ENCODE results near the gene DCUN1D4. TPM values are rescaled to one million over a fixed set of nuclear protein-coding genes. Genes with fewer than 3 reads are reported as not detected.

DCUN1D4 gene
- total RNA-seq, 1 experiment from 2014 or later, result 50.2 TPM

- intact Hi-C loops (cut with micrococcal nuclease), result no loop called here
- H3K79me2 ChIP-seq (ENCODE audit: insufficient read depth, low read length), result no peaks in the 10 kb centered on the region
- peaks cover 9 to 22% of the 10 kb centered on the region in 2 experiments; a peak in 3 of 4 replicates for H3K36me3 ChIP-seq (ENCODE audit: control insufficient read depth in 1 of 2, insufficient read depth in 2 of 2, low read length in 2 of 2)
- no peaks in the 10 kb centered on the region for H3K4me1 ChIP-seq (ENCODE audit: control insufficient read depth in 1 of 2, insufficient read depth in 2 of 2, low read length in 2 of 2)
- no TSS peak for BruUV-seq (replicated peaks)
- no peaks in the 10 kb centered on the region for H4K20me1 ChIP-seq (ENCODE audit: insufficient read depth)
- POLR2A ChIA-PET, result interaction anchor here (1.1 kb wide), 1 partner anchor 14 kb away, joined by 3 read pairs; no protein-coding TSS in a partner anchor
- H3K9me2 ChIP-seq (ENCODE audit: insufficient read depth), result no peaks in the 10 kb centered on the region
- H2AFZ ChIP-seq (ENCODE audit: low read depth, low read length, poor library complexity, severe bottlenecking), result no peak overlapping the region
- H3K4me2 ChIP-seq (ENCODE audit: low read length), result no peak overlapping the region
- ATAC-seq, result no peak
- no peaks in the 10 kb centered on the region for H3K9me3 ChIP-seq (ENCODE audit: control insufficient read depth in 1 of 2, insufficient read depth in 1 of 2, low read depth in 1 of 2, low read length in 2 of 2)
- RAD21 ChIA-PET (ENCODE audit: low non-redundant PET in 1 of 2, low total read pairs in 2 of 2, uncharacterized antibody in 2 of 2, unreplicated experiment in 2 of 2), result no interaction called here
- H3K27ac ChIP-seq (ENCODE audit: low read depth, low read length), result no peak overlapping the region
- no peak for DNase-seq (ENCODE audit: low read depth, low spot score)
- H3K9ac ChIP-seq (ENCODE audit: low read length), result no peak overlapping the region
- CTCF ChIA-PET, result no interaction called here
- H3K27me3 ChIP-seq (ENCODE audit: insufficient read depth, low read length), result no peaks in the 10 kb centered on the region
- TF ChIP-seq REST (IDR thresholded peaks at IDR 0.05; ENCODE audit: low read depth) (no peak), ZBTB33 (IDR thresholded peaks at IDR 0.05; ENCODE audit: extremely low read depth, insufficient replicate concordance, low read length) (no peak), JUND (IDR thresholded peaks at IDR 0.05) (no peak), CTCF (IDR thresholded peaks at IDR 0.05 in 2 of 3, conservative IDR thresholded peaks at IDR 0.05 in 1 of 3; ENCODE audit: borderline replicate concordance in 1 of 3, insufficient read depth in 1 of 3, low read depth in 2 of 3, low read length in 2 of 3) (no peak), ZFX (IDR thresholded peaks at IDR 0.05) (no peak), CEBPB (IDR thresholded peaks at IDR 0.05; ENCODE audit: low read depth) (no peak), POLR2AphosphoS5 (IDR thresholded peaks at IDR 0.05; ENCODE audit: low read depth, low read length) (no peak), ATF3 (IDR thresholded peaks at IDR 0.05) (no peak), FOSL1 (IDR thresholded peaks at IDR 0.05; ENCODE audit: low read depth) (no peak), EZH2 (IDR thresholded peaks at IDR 0.05) (no peak), POLR2A (IDR thresholded peaks at IDR 0.05; ENCODE audit: borderline replicate concordance, extremely low read depth, insufficient read depth, insufficient read length) (no peak), ELF1 (IDR thresholded peaks at IDR 0.05; ENCODE audit: borderline replicate concordance, low read depth) (no peak), YY1 (IDR thresholded peaks at IDR 0.05; ENCODE audit: extremely low read depth, insufficient replicate concordance, low read depth, low read length) (no peak), MAX (IDR thresholded peaks at IDR 0.05) (no peak)
- H3K4me3 ChIP-seq (replicated peaks in 1 of 2; ENCODE audit: low read depth in 1 of 2, low read length in 2 of 2), result no peak overlapping the region
Observed at GRCh38 chr4:51870441-51871188, 27.7 kb downstream of the DCUN1D4 start.
